K562 (cell line): ENCODE measurements around the gene PCF11. TPM values are rescaled to one million over a fixed set of nuclear protein-coding genes. Genes with fewer than 3 reads are reported as not detected.
A peak's percentile ranks its signal among the peaks of the same experiment; 100 is the strongest.

Experiments
- BMI1 ChIP-seq: fragments of 150-350 bp; IDR thresholded peaks from 2 replicates; pipeline ENCODE4 v1.6.1; 2014; ENCODE audit warnings: low read length
- ELF4 ChIP-seq: fragments of 450-650 bp; formaldehyde crosslinking; IDR thresholded peaks from 2 replicates; pipeline ENCODE4 v1.4.0; 2022; ENCODE audit warnings: missing genetic modification characterization
- GABPB1 ChIP-seq: sonication (generic); formaldehyde crosslinking; IDR thresholded peaks from 2 replicates; pipeline ENCODE4 v1.8.0; 2022; ENCODE audit warnings: mild to moderate bottlenecking, missing genetic modification reagents
- HMG20A ChIP-seq: fragments of 450-650 bp; formaldehyde crosslinking; conservative IDR thresholded peaks from 2 replicates; pipeline ENCODE4 v1.4.0; 2020; ENCODE audit warnings: mild to moderate bottlenecking, mixed read lengths
- KAT2B ChIP-seq: IDR thresholded peaks from one replicate; pipeline ENCODE4 v1.6.1; 2012; ENCODE audit warnings: low read depth, mild to moderate bottlenecking, control low read depth, inconsistent platforms, low read length, moderate library complexity
- MCM3 ChIP-seq: fragments of 450-650 bp; IDR thresholded peaks from 2 replicates; pipeline ENCODE4 v1.6.1; 2016
- POLR3G ChIP-seq: IDR thresholded peaks from 2 replicates; pipeline ENCODE4 v1.6.1; 2011; ENCODE audit not compliant: insufficient read length, insufficient replicate concordance; ENCODE audit errors: extremely low read depth
- RBM39 ChIP-seq: fragments of 200-400 bp; formaldehyde crosslinking; optimal IDR thresholded peaks from 2 replicates; pipeline ENCODE3; 2018; ENCODE audit warnings: low read depth, low read length
- SMAD3 ChIP-seq: fragments of 450-650 bp; formaldehyde crosslinking; conservative IDR thresholded peaks from 2 replicates; pipeline ENCODE4 v1.4.0; 2020; ENCODE audit warnings: mild to moderate bottlenecking
- SMARCC2 ChIP-seq: fragments of 450-650 bp; IDR thresholded peaks from 2 replicates; pipeline ENCODE4 v1.6.1; 2017; ENCODE audit warnings: antibody characterized with exemption, moderate library complexity, mild to moderate bottlenecking, low read depth
- SMARCE1 ChIP-seq: fragments of 450-650 bp; IDR thresholded peaks from 2 replicates; pipeline ENCODE4 v1.7.1; 2016; ENCODE audit warnings: mild to moderate bottlenecking
- TCF3 ChIP-seq: sonication (generic); formaldehyde crosslinking; IDR thresholded peaks from 2 replicates; pipeline ENCODE4 v1.4.0; 2020; ENCODE audit warnings: mild to moderate bottlenecking, missing genetic modification reagents
- ZBTB17 ChIP-seq: fragments of 450-650 bp; formaldehyde crosslinking; IDR thresholded peaks from 2 replicates; pipeline ENCODE4 v1.4.0; 2020; ENCODE audit warnings: mild to moderate bottlenecking
- ZBTB7A ChIP-seq: IDR thresholded peaks from 2 replicates; pipeline ENCODE4 v1.6.1; 2011; ENCODE audit warnings: low read depth, mild to moderate bottlenecking, low read length, moderate library complexity, borderline replicate concordance; ENCODE audit not compliant: control insufficient read depth
- ZNF561 ChIP-seq: fragments of 450-650 bp; formaldehyde crosslinking; conservative IDR thresholded peaks from 2 replicates; pipeline ENCODE4 v1.4.0; 2020; ENCODE audit warnings: mild to moderate bottlenecking, moderate library complexity
- polyA plus RNA-seq, 8 experiments: library from polyadenylated mRNA; depleted of rRNA in 4 of 8; stranded (reverse) in 5 of 8; unstranded in 3 of 8; fragments of >200 nt; fragmentation: Nextera tagmentation in 2 of 8; fragmentation: Illumina TruSeq in 1 of 8; extraction: Ambion mirVana in 2 of 8; extraction: Trizol in 1 of 8; gene quantifications; 2 replicates each; pipeline versions ENCODE4 v1.2.1 to v1.2.3, GENCODE V29; 2011 to 2014; ENCODE audit warnings: inconsistent platforms in 1 of 8, missing spikeins in 1 of 8
- total RNA-seq, 7 experiments: library from RNA; depleted of rRNA in 6 of 7; stranded (reverse); fragments of >200 nt in 6 of 7; fragmentation: Illumina TruSeq in 2 of 7; extraction: Trizol in 2 of 7; gene quantifications; 2 replicates each; pipeline versions ENCODE4 v1.2.1 to v1.2.3, GENCODE V29; 2011 to 2021; ENCODE audit warnings: low replicate concordance in 1 of 7
- TF ChIP-seq, protein P1 (sequence below): sonication (generic); formaldehyde crosslinking; IDR thresholded peaks from 2 replicates; pipeline ENCODE4 v1.8.0; 2022; ENCODE audit warnings: mild to moderate bottlenecking, missing genetic modification reagents
- TF ChIP-seq, protein P2 (sequence below): fragments of 200-600 bp; sonication (generic); IDR thresholded peaks from one replicate; pipeline ENCODE4 v1.6.1; 2012; ENCODE audit warnings: mild to moderate bottlenecking, low read depth, low read length, inconsistent platforms

Gene PCF11
- total and polyA plus RNA-seq, 9 of the 15 experiments (the other 6 are each of a cell fraction or from before 2014, with no cell fraction given) = 9.3 to 91.6 (median 54.4) TPM

DNA sequence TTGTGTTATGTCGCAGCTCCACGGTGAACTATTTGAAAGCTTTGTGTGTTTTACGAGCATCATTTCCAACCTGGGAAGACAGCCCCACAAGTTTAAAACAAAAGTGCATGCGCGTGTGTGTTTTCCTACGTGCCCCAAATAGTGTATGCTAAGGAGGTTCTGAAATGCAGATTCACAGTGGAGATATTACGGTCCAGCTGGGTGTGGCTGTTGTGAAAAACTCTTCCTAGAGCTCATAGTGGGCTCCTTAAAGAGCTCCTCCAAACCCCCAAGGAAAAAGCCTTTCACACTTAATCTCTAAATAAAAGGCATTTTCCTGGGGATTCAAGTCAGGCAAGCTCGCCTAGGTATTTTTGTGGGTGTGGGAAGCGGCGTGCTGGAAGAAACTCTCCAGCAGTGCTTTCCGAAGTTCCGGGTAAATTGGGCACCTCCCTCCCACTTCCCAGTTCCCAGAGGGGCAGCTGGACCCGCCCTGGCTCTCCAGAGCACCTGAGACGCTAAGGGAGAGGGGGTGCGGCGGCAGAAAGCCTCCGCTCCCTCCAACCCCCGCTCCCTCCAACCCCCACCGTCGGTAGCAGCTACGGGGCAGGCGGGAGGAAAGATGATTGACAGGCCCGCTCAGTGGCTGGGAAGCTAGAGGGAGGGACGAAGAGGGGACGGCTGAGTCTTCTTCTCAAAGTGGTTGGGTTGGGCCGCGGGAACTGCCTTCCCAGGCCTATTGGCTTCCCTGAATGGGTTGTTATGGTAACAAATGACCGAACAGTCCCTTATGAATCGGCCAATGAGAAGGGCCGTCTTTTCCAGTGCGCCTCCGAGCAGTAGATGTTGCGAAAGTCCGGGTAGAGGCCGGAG lies 561 bp upstream of the PCF11 start (continued):
- peak; percentile 77 for TF ChIP-seq ZBTB7A
- no peak for TF ChIP-seq SMARCC2
- TF ChIP-seq GABPB1 = no peak
- no peak for TF ChIP-seq POLR3G
- no peak for TF ChIP-seq HMG20A (CRISPR knock-in tag)
- no peak for TF ChIP-seq SMARCE1
- TF ChIP-seq TCF3 (CRISPR knock-in tag) = no peak
- TF ChIP-seq, protein P1, sequence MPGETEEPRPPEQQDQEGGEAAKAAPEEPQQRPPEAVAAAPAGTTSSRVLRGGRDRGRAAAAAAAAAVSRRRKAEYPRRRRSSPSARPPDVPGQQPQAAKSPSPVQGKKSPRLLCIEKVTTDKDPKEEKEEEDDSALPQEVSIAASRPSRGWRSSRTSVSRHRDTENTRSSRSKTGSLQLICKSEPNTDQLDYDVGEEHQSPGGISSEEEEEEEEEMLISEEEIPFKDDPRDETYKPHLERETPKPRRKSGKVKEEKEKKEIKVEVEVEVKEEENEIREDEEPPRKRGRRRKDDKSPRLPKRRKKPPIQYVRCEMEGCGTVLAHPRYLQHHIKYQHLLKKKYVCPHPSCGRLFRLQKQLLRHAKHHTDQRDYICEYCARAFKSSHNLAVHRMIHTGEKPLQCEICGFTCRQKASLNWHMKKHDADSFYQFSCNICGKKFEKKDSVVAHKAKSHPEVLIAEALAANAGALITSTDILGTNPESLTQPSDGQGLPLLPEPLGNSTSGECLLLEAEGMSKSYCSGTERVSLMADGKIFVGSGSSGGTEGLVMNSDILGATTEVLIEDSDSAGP = no peak
- no peak for TF ChIP-seq RBM39
- TF ChIP-seq MCM3 = no peak
- TF ChIP-seq ELF4 = no peak
- TF ChIP-seq SMAD3 = no peak
- peak; percentile 30; the same call in 1 of the 2 replicates for TF ChIP-seq ZBTB17 (CRISPR knock-in tag)
- TF ChIP-seq, protein P2, sequence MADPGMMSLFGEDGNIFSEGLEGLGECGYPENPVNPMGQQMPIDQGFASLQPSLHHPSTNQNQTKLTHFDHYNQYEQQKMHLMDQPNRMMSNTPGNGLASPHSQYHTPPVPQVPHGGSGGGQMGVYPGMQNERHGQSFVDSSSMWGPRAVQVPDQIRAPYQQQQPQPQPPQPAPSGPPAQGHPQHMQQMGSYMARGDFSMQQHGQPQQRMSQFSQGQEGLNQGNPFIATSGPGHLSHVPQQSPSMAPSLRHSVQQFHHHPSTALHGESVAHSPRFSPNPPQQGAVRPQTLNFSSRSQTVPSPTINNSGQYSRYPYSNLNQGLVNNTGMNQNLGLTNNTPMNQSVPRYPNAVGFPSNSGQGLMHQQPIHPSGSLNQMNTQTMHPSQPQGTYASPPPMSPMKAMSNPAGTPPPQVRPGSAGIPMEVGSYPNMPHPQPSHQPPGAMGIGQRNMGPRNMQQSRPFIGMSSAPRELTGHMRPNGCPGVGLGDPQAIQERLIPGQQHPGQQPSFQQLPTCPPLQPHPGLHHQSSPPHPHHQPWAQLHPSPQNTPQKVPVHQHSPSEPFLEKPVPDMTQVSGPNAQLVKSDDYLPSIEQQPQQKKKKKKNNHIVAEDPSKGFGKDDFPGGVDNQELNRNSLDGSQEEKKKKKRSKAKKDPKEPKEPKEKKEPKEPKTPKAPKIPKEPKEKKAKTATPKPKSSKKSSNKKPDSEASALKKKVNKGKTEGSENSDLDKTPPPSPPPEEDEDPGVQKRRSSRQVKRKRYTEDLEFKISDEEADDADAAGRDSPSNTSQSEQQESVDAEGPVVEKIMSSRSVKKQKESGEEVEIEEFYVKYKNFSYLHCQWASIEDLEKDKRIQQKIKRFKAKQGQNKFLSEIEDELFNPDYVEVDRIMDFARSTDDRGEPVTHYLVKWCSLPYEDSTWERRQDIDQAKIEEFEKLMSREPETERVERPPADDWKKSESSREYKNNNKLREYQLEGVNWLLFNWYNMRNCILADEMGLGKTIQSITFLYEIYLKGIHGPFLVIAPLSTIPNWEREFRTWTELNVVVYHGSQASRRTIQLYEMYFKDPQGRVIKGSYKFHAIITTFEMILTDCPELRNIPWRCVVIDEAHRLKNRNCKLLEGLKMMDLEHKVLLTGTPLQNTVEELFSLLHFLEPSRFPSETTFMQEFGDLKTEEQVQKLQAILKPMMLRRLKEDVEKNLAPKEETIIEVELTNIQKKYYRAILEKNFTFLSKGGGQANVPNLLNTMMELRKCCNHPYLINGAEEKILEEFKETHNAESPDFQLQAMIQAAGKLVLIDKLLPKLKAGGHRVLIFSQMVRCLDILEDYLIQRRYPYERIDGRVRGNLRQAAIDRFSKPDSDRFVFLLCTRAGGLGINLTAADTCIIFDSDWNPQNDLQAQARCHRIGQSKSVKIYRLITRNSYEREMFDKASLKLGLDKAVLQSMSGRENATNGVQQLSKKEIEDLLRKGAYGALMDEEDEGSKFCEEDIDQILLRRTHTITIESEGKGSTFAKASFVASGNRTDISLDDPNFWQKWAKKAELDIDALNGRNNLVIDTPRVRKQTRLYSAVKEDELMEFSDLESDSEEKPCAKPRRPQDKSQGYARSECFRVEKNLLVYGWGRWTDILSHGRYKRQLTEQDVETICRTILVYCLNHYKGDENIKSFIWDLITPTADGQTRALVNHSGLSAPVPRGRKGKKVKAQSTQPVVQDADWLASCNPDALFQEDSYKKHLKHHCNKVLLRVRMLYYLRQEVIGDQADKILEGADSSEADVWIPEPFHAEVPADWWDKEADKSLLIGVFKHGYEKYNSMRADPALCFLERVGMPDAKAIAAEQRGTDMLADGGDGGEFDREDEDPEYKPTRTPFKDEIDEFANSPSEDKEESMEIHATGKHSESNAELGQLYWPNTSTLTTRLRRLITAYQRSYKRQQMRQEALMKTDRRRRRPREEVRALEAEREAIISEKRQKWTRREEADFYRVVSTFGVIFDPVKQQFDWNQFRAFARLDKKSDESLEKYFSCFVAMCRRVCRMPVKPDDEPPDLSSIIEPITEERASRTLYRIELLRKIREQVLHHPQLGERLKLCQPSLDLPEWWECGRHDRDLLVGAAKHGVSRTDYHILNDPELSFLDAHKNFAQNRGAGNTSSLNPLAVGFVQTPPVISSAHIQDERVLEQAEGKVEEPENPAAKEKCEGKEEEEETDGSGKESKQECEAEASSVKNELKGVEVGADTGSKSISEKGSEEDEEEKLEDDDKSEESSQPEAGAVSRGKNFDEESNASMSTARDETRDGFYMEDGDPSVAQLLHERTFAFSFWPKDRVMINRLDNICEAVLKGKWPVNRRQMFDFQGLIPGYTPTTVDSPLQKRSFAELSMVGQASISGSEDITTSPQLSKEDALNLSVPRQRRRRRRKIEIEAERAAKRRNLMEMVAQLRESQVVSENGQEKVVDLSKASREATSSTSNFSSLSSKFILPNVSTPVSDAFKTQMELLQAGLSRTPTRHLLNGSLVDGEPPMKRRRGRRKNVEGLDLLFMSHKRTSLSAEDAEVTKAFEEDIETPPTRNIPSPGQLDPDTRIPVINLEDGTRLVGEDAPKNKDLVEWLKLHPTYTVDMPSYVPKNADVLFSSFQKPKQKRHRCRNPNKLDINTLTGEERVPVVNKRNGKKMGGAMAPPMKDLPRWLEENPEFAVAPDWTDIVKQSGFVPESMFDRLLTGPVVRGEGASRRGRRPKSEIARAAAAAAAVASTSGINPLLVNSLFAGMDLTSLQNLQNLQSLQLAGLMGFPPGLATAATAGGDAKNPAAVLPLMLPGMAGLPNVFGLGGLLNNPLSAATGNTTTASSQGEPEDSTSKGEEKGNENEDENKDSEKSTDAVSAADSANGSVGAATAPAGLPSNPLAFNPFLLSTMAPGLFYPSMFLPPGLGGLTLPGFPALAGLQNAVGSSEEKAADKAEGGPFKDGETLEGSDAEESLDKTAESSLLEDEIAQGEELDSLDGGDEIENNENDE = no peak
- TF ChIP-seq BMI1 = peak; percentile 95
- no peak for TF ChIP-seq ZNF561 (CRISPR knock-in tag)
- no peak for TF ChIP-seq KAT2B
